ENCODE results near the gene RERE. TPM values are rescaled to one million over a fixed set of nuclear protein-coding genes. Genes with fewer than 3 reads are reported as not detected.

Gene RERE
- total RNA-seq, 1 experiment from 2014 or later = 40.6 TPM

DNA sequence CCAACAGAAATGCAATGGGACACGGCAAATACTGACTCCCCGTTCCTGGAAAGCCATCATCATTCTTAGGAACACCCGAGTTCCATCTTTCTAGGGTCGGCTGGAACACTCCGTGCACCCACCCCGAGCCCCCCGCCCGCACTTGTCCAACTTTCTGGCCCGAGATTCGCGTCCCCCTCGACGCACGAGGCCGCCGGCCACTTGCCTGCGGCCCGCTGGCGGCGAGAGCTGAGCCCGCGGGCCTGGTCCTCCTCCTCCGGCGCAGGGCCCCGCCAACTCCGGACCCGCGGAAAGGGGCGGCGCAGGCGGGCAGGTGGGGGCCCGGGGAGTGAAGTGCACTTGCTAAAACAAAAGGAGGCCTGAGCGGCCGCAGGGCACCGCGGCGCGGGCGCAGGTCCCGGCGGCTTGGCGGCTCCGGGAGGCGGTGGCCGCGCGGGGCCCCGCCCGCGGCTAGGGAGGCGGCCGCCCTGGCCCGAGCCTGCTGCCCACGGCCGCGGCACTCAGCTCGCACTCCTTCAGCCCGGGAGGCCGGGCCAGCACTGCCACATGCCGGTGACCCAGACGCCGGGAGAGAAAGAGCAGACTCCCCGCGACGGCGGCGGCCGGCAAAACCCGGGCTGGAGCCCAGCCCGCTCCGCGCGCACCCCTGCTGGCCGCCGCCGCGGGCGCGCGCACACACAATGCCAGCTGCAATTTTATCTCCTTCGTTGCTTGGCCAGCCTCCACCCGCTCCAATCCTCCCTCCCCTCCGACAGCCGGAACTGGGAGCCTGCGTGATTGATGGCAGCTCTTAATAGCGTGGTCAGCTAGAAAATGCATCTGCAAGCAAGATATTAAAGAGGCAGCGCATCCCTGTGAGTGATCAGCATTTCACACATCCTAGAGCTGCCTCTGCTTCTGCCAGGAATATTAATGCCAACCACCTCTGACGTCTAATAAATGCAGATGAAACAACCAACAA is 114.3 kb downstream of the RERE start (continued):
- TF ChIP-seq POLR2A (IDR thresholded peaks at IDR 0.05; ENCODE audit: borderline replicate concordance, extremely low read depth, insufficient read depth, insufficient read length) = peak; percentile 48
- TF ChIP-seq SP1 (IDR thresholded peaks at IDR 0.05; ENCODE audit: low read depth) = peak; percentile 82
- TF ChIP-seq RAD21 (IDR thresholded peaks at IDR 0.05; ENCODE audit: low read depth) = peak; percentile 39; the same call in 1 of the 2 replicates
- TF ChIP-seq, protein P1, sequence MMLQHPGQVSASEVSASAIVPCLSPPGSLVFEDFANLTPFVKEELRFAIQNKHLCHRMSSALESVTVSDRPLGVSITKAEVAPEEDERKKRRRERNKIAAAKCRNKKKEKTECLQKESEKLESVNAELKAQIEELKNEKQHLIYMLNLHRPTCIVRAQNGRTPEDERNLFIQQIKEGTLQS (IDR thresholded peaks at IDR 0.05) = no peak
- TF ChIP-seq, protein P2, sequence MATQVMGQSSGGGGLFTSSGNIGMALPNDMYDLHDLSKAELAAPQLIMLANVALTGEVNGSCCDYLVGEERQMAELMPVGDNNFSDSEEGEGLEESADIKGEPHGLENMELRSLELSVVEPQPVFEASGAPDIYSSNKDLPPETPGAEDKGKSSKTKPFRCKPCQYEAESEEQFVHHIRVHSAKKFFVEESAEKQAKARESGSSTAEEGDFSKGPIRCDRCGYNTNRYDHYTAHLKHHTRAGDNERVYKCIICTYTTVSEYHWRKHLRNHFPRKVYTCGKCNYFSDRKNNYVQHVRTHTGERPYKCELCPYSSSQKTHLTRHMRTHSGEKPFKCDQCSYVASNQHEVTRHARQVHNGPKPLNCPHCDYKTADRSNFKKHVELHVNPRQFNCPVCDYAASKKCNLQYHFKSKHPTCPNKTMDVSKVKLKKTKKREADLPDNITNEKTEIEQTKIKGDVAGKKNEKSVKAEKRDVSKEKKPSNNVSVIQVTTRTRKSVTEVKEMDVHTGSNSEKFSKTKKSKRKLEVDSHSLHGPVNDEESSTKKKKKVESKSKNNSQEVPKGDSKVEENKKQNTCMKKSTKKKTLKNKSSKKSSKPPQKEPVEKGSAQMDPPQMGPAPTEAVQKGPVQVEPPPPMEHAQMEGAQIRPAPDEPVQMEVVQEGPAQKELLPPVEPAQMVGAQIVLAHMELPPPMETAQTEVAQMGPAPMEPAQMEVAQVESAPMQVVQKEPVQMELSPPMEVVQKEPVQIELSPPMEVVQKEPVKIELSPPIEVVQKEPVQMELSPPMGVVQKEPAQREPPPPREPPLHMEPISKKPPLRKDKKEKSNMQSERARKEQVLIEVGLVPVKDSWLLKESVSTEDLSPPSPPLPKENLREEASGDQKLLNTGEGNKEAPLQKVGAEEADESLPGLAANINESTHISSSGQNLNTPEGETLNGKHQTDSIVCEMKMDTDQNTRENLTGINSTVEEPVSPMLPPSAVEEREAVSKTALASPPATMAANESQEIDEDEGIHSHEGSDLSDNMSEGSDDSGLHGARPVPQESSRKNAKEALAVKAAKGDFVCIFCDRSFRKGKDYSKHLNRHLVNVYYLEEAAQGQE (IDR thresholded peaks at IDR 0.05; ENCODE audit: low read depth) = no peak
- TF ChIP-seq, protein P3, sequence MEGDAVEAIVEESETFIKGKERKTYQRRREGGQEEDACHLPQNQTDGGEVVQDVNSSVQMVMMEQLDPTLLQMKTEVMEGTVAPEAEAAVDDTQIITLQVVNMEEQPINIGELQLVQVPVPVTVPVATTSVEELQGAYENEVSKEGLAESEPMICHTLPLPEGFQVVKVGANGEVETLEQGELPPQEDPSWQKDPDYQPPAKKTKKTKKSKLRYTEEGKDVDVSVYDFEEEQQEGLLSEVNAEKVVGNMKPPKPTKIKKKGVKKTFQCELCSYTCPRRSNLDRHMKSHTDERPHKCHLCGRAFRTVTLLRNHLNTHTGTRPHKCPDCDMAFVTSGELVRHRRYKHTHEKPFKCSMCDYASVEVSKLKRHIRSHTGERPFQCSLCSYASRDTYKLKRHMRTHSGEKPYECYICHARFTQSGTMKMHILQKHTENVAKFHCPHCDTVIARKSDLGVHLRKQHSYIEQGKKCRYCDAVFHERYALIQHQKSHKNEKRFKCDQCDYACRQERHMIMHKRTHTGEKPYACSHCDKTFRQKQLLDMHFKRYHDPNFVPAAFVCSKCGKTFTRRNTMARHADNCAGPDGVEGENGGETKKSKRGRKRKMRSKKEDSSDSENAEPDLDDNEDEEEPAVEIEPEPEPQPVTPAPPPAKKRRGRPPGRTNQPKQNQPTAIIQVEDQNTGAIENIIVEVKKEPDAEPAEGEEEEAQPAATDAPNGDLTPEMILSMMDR (IDR thresholded peaks at IDR 0.05 in 2 of 3, conservative IDR thresholded peaks at IDR 0.05 in 1 of 3; ENCODE audit: borderline replicate concordance in 1 of 3, insufficient read depth in 1 of 3, low read depth in 2 of 3, low read length in 2 of 3) = no peak
- TF ChIP-seq ZFX (IDR thresholded peaks at IDR 0.05) = peak; percentile 94
- TF ChIP-seq EZH2 (IDR thresholded peaks at IDR 0.05) = no peak
